PFSK-1 (cell line): ENCODE data around the gene TCP1.

ENCODE experiments used
- FOXP2 ChIP-seq: optimal IDR thresholded peaks from 2 replicates; pipeline ENCODE3; 2011; ENCODE audit warnings: borderline replicate concordance, control low read depth, inconsistent platforms; ENCODE audit not compliant: insufficient read depth; ENCODE audit errors: extremely low read length, extremely low read depth
- POLR2AphosphoS5 ChIP-seq: IDR thresholded peaks from 2 replicates; pipeline ENCODE4 v1.6.1; 2012; ENCODE audit warnings: low read depth, mild to moderate bottlenecking, control low read depth, low read length, moderate library complexity
- REST ChIP-seq, 2 experiments: IDR thresholded peaks; 2 replicates each; pipeline versions ENCODE4 v1.6.1 to v1.8.0; 2011 to 2012; ENCODE audit warnings: low read depth in 2 of 2, low read length in 2 of 2, control low read depth in 1 of 2, inconsistent platforms in 1 of 2, mild to moderate bottlenecking in 1 of 2, moderate library complexity in 1 of 2; ENCODE audit not compliant: insufficient read depth in 1 of 2
- SIN3A ChIP-seq: IDR thresholded peaks from 2 replicates; pipeline ENCODE4 v1.6.1; 2012; ENCODE audit warnings: mild to moderate bottlenecking, low read length, moderate library complexity, borderline replicate concordance; ENCODE audit not compliant: insufficient read depth
- TAF1 ChIP-seq: IDR thresholded peaks from 2 replicates; pipeline ENCODE4 v1.6.1; 2012; ENCODE audit warnings: low read length, control low read depth, borderline replicate concordance; ENCODE audit not compliant: insufficient read depth

TCP1 gene

GRCh38 chr6:159760602-159761057 lies 28.8 kb downstream of the TCP1 start:
- TF ChIP-seq FOXP2 (no peak), SIN3A (no peak), POLR2AphosphoS5 (peak; percentile 48; the same call in 1 of the 2 replicates), TAF1 (no peak), REST (IDR thresholded peaks at IDR 0.05; ENCODE audit: insufficient read depth in 1 of 2, low read depth in 2 of 2, low read length in 2 of 2) (no peak)

GRCh38 chr6:159759645-159760044 lies 29.8 kb downstream of the TCP1 start:
- TF ChIP-seq POLR2AphosphoS5, result peak; percentile 27; the same call in 1 of the 2 replicates
- no peak for TF ChIP-seq TAF1

GRCh38 chr6:159758031-159759001 lies 31.1 kb downstream of the TCP1 start:
- no peak for TF ChIP-seq REST (IDR thresholded peaks at IDR 0.05; ENCODE audit: insufficient read depth in 1 of 2, low read depth in 2 of 2, low read length in 2 of 2)
- no peak for TF ChIP-seq SIN3A
- TF ChIP-seq FOXP2, result no peak
- TF ChIP-seq POLR2AphosphoS5, result no peak
- no peak for TF ChIP-seq TAF1

- TF ChIP-seq REST (IDR thresholded peaks at IDR 0.05; ENCODE audit: insufficient read depth in 1 of 2, low read depth in 2 of 2, low read length in 2 of 2) (no peak), FOXP2 (no peak), SIN3A (no peak), POLR2AphosphoS5 (no peak), TAF1 (no peak)
These were observed 32.9 kb downstream of the TCP1 start for GRCh38 chr6:159756508-159756907.

- TF ChIP-seq SIN3A (no peak), POLR2AphosphoS5 (0 out of 2 replicates have a peak, but pooled peaks have one; percentile 2), REST (IDR thresholded peaks at IDR 0.05; ENCODE audit: insufficient read depth in 1 of 2, low read depth in 2 of 2, low read length in 2 of 2) (no peak), TAF1 (no peak), FOXP2 (no peak)
These were observed 34.2 kb downstream of the TCP1 start for GRCh38 chr6:159754959-159755914.
